ENCODE data around the gene TMEM18. TPM values are rescaled to one million over a fixed set of nuclear protein-coding genes. Genes with fewer than 3 reads are reported as not detected.

Gene TMEM18
- total RNA-seq, 1 experiment from 2014 or later, result 30.7 TPM

DNA sequence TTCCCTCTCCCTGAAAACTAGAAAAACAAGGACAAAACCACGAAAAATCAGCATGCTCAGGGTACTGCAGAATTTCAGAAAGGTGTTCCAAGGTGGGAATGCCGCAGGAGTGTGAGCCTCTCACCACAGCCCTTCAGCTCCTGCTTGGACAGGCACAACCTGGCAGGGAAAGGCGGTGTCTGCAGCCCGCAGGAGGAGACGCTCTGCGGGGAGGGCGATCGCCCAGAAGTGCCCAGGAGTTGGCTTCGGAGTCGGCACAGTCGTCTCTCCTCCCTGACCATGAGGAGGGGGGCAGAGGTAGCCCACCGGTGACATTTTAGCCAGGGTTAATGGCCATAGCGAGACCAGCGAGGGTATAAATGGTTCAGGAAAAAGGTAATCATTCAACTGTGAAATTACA, 57.2 kb downstream of the TMEM18 start:
- Histone ChIP-seq H3K56ac (ENCODE audit: insufficient read length, low read depth, low read length) (no peak overlapping the region), H2BK12ac (ENCODE audit: insufficient read length, low read depth, low read length) (no peak overlapping the region), H2BK120ac (ENCODE audit: low read depth, low read length, poor library complexity, severe bottlenecking) (no peak overlapping the region), H3K9me3 (ENCODE audit: control insufficient read depth, low read depth, low read length) (no peaks in the 10 kb centered on the region), H3K27ac (ENCODE audit: insufficient read length, low read depth, low read length) (no peak overlapping the region), H3K14ac (ENCODE audit: insufficient read depth, low read length) (no peak overlapping the region; the same call in 1 of the 2 replicates), H2BK15ac (ENCODE audit: low read depth, low read length) (no peak overlapping the region), H4K91ac (ENCODE audit: insufficient read length, low read depth, low read length) (no peak overlapping the region), H2AFZ (ENCODE audit: low read length) (no peak overlapping the region), H4K8ac (replicated peaks; ENCODE audit: insufficient read length, low read depth, low read length) (no peak overlapping the region), H2BK5ac (ENCODE audit: insufficient read length, low read length) (no peak overlapping the region), H3K23ac (ENCODE audit: insufficient read length, low read depth, low read length) (no peak overlapping the region), H3K79me1 (ENCODE audit: insufficient read depth, low read depth, low read length, poor library complexity, severe bottlenecking) (no peaks in the 10 kb centered on the region), H3K27me3 (ENCODE audit: insufficient read depth, low read length) (no peaks in the 10 kb centered on the region), H3K4me2 (ENCODE audit: insufficient read depth, insufficient read length, low read length) (no peak overlapping the region), H4K5ac (ENCODE audit: insufficient read length, low read depth, low read length) (no peak overlapping the region), H2BK20ac (ENCODE audit: low read depth, low read length, poor library complexity, severe bottlenecking) (no peak overlapping the region), H3K4ac (ENCODE audit: low read depth, low read length) (no peak overlapping the region), H3T11ph (ENCODE audit: low read length) (no peak overlapping the region), H3K4me1 (ENCODE audit: insufficient read depth, low read length) (no peaks in the 10 kb centered on the region), H3K9ac (ENCODE audit: extremely low read depth, insufficient read length, low read length) (no peak overlapping the region), H3K79me2 (ENCODE audit: insufficient read depth, low read length) (no peaks in the 10 kb centered on the region), H4K20me1 (ENCODE audit: control insufficient read depth, insufficient read depth, insufficient read length) (no peaks in the 10 kb centered on the region), H3K23me2 (ENCODE audit: insufficient read length, low read depth, low read length, poor library complexity, severe bottlenecking) (no peaks in the 10 kb centered on the region), H3K18ac (ENCODE audit: insufficient read length, low read depth, low read length) (no peak overlapping the region), H2AK5ac (ENCODE audit: insufficient read length, low read length) (no peak overlapping the region)
- peaks cover 1% of the 10 kb centered on the region; the same call in 1 of the 2 replicates for H3K27me3 Mint-ChIP-seq (ENCODE audit: low read depth)
- no peaks in the 10 kb centered on the region for H3K36me3 Mint-ChIP-seq (ENCODE audit: insufficient read depth in 1 of 3, low read depth in 3 of 3)
- no CpG with 5 or more reads among the region's 14 CpGs for WGBS (ENCODE audit: extremely low coverage, insufficient read length, low lambda C conversion rate)
- H3K27ac Mint-ChIP-seq, result no peak overlapping the region
- no peaks in the 10 kb centered on the region for H3K4me1 Mint-ChIP-seq
- TF ChIP-seq, protein P1, sequence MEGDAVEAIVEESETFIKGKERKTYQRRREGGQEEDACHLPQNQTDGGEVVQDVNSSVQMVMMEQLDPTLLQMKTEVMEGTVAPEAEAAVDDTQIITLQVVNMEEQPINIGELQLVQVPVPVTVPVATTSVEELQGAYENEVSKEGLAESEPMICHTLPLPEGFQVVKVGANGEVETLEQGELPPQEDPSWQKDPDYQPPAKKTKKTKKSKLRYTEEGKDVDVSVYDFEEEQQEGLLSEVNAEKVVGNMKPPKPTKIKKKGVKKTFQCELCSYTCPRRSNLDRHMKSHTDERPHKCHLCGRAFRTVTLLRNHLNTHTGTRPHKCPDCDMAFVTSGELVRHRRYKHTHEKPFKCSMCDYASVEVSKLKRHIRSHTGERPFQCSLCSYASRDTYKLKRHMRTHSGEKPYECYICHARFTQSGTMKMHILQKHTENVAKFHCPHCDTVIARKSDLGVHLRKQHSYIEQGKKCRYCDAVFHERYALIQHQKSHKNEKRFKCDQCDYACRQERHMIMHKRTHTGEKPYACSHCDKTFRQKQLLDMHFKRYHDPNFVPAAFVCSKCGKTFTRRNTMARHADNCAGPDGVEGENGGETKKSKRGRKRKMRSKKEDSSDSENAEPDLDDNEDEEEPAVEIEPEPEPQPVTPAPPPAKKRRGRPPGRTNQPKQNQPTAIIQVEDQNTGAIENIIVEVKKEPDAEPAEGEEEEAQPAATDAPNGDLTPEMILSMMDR (conservative IDR thresholded peaks at IDR 0.05), result no peak
- no peak overlapping the region for H3K4me3 Mint-ChIP-seq
- peak; percentile 24 for DNase-seq
- peaks cover 2 to 4% of the 10 kb centered on the region in 2 experiments; a peak in 4 of 5 replicates for H3K9me3 Mint-ChIP-seq
